BLaER1 treated with 17β-estradiol and CSF1 and Interleukin-3, amounts not matched to agents 10 nM and 100 nM (cell line): ENCODE measurements around the gene OPCML.
A peak's percentile ranks its signal among the peaks of the same experiment; 100 is the strongest.

Source experiments
- H3K27ac ChIP-seq, 11 experiments: shearing (Covaris generic); formaldehyde crosslinking; 2 replicates each; pipeline ENCODE4 v1.8.1; 2022
- H3K27me3 ChIP-seq, 11 experiments: shearing (Covaris generic); formaldehyde crosslinking; 2 replicates each; pipeline ENCODE4 v1.8.1; 2022
- H3K36me3 ChIP-seq, 11 experiments: shearing (Covaris generic); formaldehyde crosslinking; 2 replicates each; pipeline ENCODE4 v1.8.1; 2022
- H3K4me1 ChIP-seq, 10 experiments: shearing (Covaris generic); formaldehyde crosslinking; 2 replicates each; pipeline ENCODE4 v1.8.1; 2022
- H3K4me2 ChIP-seq, 11 experiments: shearing (Covaris generic); formaldehyde crosslinking; 2 replicates each; pipeline ENCODE4 v1.8.1; 2022
- H3K4me3 ChIP-seq, 10 experiments: shearing (Covaris generic); formaldehyde crosslinking; 2 replicates each; pipeline ENCODE4 v1.8.1; 2022
- H3K9ac ChIP-seq, 11 experiments: shearing (Covaris generic); formaldehyde crosslinking; 2 replicates each; pipeline ENCODE4 v1.8.1; 2022
- H3K9me3 ChIP-seq, 11 experiments: shearing (Covaris generic); formaldehyde crosslinking; replicated peaks in 1 of 11; 2 replicates each; pipeline ENCODE4 v1.8.1; 2022
- H4K20me1 ChIP-seq, 11 experiments: shearing (Covaris generic); formaldehyde crosslinking; 2 replicates each; pipeline ENCODE4 v1.8.1; 2022
- Cebpa-rat ChIP-seq, 11 experiments: shearing (Covaris generic); IDR thresholded peaks; 2 replicates each; pipeline ENCODE4 v1.8.1; 2022

The OPCML gene

DNA sequence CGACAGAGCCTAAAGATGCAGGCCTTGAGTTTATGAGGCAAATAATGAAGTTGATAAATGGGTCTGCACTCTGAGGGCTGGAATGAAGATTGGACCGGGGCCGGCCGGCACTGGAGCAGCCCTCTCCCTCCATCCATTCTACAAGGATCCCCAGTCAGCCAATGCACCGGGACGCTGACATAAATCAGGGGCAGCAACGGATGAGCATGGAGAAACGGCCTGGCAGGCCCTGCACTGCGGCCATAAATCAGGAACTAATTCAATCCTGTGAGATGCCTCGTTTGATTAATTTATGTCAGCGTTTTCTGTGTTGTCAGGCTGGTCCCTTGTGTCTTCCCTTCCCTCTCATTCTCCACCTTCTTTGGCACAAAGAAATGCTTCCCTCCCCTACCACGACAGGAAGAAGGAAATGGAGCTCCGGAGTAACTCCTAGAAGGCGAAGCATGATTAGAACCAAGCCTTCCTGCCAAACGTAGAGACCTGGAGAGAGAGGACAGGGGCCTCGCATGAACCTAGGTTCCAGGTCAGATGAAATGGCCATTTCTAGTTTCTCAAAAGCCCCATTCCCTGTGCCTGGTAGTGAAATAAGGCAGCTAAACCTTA lies 358.4 kb downstream of the OPCML start:
- Histone ChIP-seq H3K27me3 (no peaks in the 10 kb centered on the region), H3K4me2 (no peak overlapping the region), H3K9ac (no peak overlapping the region), H3K4me1 (peaks cover 0 to 16% (median 0%) of the 10 kb centered on the region in 10 experiments; a peak in 6 of 20 replicates), H4K20me1 (no peaks in the 10 kb centered on the region), H3K4me3 (no peak overlapping the region), H3K36me3 (no peaks in the 10 kb centered on the region), H3K9me3 (no peaks in the 10 kb centered on the region; a peak in 1 of 22 replicates), H3K27ac (no peak overlapping the region)
- no peak for TF ChIP-seq Cebpa-rat (IDR thresholded peaks at IDR 0.05)

DNA sequence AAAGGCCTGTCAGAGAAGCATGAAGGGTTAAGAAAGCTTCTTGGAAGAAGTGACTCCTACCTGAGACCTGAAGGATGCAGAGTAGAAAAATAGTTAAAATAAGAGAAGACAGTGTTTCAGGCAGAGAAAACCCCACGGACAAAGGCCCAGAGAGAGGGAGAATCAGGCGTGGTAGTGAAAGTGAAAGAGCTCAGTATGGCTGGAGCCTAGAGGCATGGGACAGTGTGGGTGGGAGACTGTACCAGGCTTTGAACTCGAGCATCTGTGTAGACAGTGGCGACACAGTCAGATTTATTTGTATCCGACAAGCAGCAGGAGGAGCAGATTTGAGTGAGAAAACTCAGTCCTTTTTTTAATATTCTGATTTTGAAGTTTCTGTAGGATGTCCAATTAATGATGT lies 360.0 kb downstream of the OPCML start:
- Histone ChIP-seq H3K4me1 (peaks cover 0 to 16% (median 0%) of the 10 kb centered on the region in 10 experiments; a peak in 6 of 20 replicates), H3K9me3 (no peaks in the 10 kb centered on the region; a peak in 1 of 22 replicates), H3K27ac (no peak overlapping the region), H3K36me3 (no peaks in the 10 kb centered on the region), H3K4me2 (no peak overlapping the region), H3K9ac (no peak overlapping the region), H4K20me1 (no peaks in the 10 kb centered on the region), H3K27me3 (no peaks in the 10 kb centered on the region), H3K4me3 (no peak overlapping the region)
- TF ChIP-seq Cebpa-rat (IDR thresholded peaks at IDR 0.05) = no peak

DNA sequence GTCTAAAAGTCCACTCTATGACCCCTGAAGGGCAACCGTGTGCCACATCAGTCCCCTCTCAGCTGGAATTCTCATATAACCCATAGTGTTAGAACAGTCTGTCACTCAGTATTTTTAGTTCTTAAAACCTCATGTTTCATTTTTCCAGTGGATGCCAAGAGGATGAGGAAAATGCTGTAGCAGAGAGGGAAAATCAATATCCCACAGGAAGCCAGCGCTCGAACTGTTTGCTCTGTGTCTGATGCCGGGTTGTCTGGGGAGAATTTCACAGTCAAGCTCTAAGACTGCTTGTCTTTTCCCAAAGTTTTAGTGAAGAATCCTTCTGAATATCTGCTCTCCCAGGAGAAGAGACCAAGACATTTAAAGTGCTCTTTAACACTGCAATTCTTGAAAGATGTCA lies 360.9 kb downstream of the OPCML start:
- no peak overlapping the region for H3K27ac ChIP-seq
- no peaks in the 10 kb centered on the region for H4K20me1 ChIP-seq
- H3K4me1 ChIP-seq = peaks cover 0 to 13% (median 0%) of the 10 kb centered on the region in 10 experiments; a peak in 6 of 20 replicates
- H3K36me3 ChIP-seq = no peaks in the 10 kb centered on the region
- H3K9ac ChIP-seq = no peak overlapping the region
- H3K4me3 ChIP-seq = no peak overlapping the region
- TF ChIP-seq Cebpa-rat (IDR thresholded peaks at IDR 0.05) = no peak
- H3K27me3 ChIP-seq = no peaks in the 10 kb centered on the region
- H3K9me3 ChIP-seq = no peaks in the 10 kb centered on the region; a peak in 1 of 22 replicates
- H3K4me2 ChIP-seq = no peak overlapping the region

DNA sequence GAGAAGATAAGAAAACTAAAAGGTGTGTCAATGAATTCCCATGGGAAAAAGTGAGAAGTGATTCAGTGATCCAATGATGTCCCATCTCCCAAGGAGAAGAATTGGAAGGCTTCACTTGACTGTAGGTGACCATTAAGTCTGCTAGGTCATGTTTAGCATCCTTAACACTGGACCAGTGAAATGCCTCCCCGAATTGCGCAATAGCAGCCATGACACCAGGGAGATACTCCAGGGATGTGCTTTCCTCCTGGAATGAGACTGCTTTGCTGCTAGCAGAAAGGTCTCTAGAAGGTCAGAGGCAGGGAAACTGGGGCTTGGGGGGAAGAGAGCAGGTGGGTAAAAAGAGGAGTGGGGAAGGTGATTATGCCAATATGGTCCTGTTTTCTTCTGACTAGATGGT lies 364.3 kb downstream of the OPCML start:
- Histone ChIP-seq H3K4me3 (no peak overlapping the region), H3K27me3 (no peaks in the 10 kb centered on the region), H3K4me1 (no peaks in the 10 kb centered on the region), H3K9me3 (no peaks in the 10 kb centered on the region), H3K9ac (no peak overlapping the region), H3K36me3 (no peaks in the 10 kb centered on the region), H4K20me1 (no peaks in the 10 kb centered on the region), H3K27ac (no peak overlapping the region), H3K4me2 (no peak overlapping the region)
- TF ChIP-seq Cebpa-rat (IDR thresholded peaks at IDR 0.05) = peak; percentile 63 to 97 (median 83); a peak in 18 of 22 replicates

DNA sequence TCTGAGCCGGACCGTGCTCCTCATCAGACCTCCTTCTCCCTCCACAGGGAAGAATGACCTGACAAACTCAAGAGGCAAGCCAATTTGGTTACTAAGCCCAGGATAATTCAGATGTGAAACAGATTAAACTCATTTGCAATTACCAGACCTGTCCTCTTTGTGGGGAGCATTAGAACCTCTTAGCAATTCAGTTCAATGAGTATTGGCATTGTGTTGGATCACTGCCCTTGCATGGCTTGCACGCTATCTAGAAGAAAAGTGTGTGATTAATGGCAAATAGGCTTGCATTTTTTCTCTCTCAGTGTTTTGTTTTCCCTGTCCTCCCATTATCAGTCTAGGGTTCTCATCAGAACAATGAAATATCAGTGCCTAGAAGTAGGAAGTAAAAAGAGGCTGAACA lies 365.6 kb downstream of the OPCML start:
- no peaks in the 10 kb centered on the region for H3K4me1 ChIP-seq
- no peak overlapping the region for H3K27ac ChIP-seq
- no peak overlapping the region for H3K9ac ChIP-seq
- TF ChIP-seq Cebpa-rat (IDR thresholded peaks at IDR 0.05) = no peak
- H3K27me3 ChIP-seq = no peaks in the 10 kb centered on the region
- no peaks in the 10 kb centered on the region for H3K9me3 ChIP-seq
- H3K4me2 ChIP-seq = no peak overlapping the region
- H4K20me1 ChIP-seq = no peaks in the 10 kb centered on the region
- H3K4me3 ChIP-seq = no peak overlapping the region
- no peaks in the 10 kb centered on the region for H3K36me3 ChIP-seq

- Histone ChIP-seq H3K27me3 (no peaks in the 10 kb centered on the region), H3K36me3 (no peaks in the 10 kb centered on the region), H4K20me1 (no peaks in the 10 kb centered on the region), H3K4me1 (no peaks in the 10 kb centered on the region), H3K4me3 (no peak overlapping the region), H3K27ac (no peak overlapping the region), H3K4me2 (no peak overlapping the region), H3K9ac (no peak overlapping the region), H3K9me3 (no peaks in the 10 kb centered on the region)
- TF ChIP-seq Cebpa-rat (IDR thresholded peaks at IDR 0.05) = no peak
Observed at GRCh38 chr11:133164986-133165385, 367.3 kb downstream of the OPCML start.

- Histone ChIP-seq H3K4me3 (no peak overlapping the region), H4K20me1 (no peaks in the 10 kb centered on the region), H3K4me2 (no peak overlapping the region), H3K36me3 (no peaks in the 10 kb centered on the region), H3K9me3 (no peaks in the 10 kb centered on the region), H3K4me1 (no peaks in the 10 kb centered on the region), H3K27ac (no peak overlapping the region), H3K27me3 (no peaks in the 10 kb centered on the region), H3K9ac (no peak overlapping the region)
- TF ChIP-seq Cebpa-rat (IDR thresholded peaks at IDR 0.05) = no peak
Observed at GRCh38 chr11:133163463-133164419, 368.6 kb downstream of the OPCML start.

GRCh38 chr11:133162227-133162626 lies 370.1 kb downstream of the OPCML start:
- no peaks in the 10 kb centered on the region for H3K36me3 ChIP-seq

GRCh38 chr11:133160754-133161153 lies 371.5 kb downstream of the OPCML start:
- no peak for TF ChIP-seq Cebpa-rat (IDR thresholded peaks at IDR 0.05)
- Histone ChIP-seq H3K4me1 (no peaks in the 10 kb centered on the region), H3K27ac (no peak overlapping the region), H3K9me3 (no peaks in the 10 kb centered on the region), H4K20me1 (no peaks in the 10 kb centered on the region), H3K9ac (no peak overlapping the region), H3K27me3 (no peaks in the 10 kb centered on the region), H3K4me2 (no peak overlapping the region), H3K36me3 (no peaks in the 10 kb centered on the region), H3K4me3 (no peak overlapping the region)

More at GRCh38 chr11:133162227-133162626, 370.1 kb downstream of the OPCML start:
- Histone ChIP-seq H3K9me3 (no peaks in the 10 kb centered on the region), H3K27me3 (no peaks in the 10 kb centered on the region), H3K4me1 (no peaks in the 10 kb centered on the region), H3K27ac (no peak overlapping the region), H3K9ac (no peak overlapping the region), H3K4me2 (no peak overlapping the region), H3K4me3 (no peak overlapping the region), H4K20me1 (no peaks in the 10 kb centered on the region)
- TF ChIP-seq Cebpa-rat (IDR thresholded peaks at IDR 0.05) = no peak
